DMS153 treated with DMSO at 0.1 percent for 48 hours (cell line): ENCODE measurements around the gene DYNLT4.
"Not testable (repeated sequence)": the region's sequence is repeated elsewhere in the genome, so short reads cannot be mapped to it uniquely, and the experiment has no call there.

Source experiments
- DNase-seq: peaks from one replicate; lab custom pipeline; 2025; ENCODE audit not compliant: unreplicated experiment; lab: John Stamatoyannopoulos, UW

Gene DYNLT4

GRCh38 chr1:44766421-44766820 is 40.7 kb downstream of the DYNLT4 start:
- DNase-seq, result not testable (repeated sequence)

- DNase-seq, result no peak
Observed at GRCh38 chr1:44760876-44761275, 46.3 kb downstream of the DYNLT4 start.

- DNase-seq, result no peak
Observed at GRCh38 chr1:44759077-44759476, 48.1 kb downstream of the DYNLT4 start.

- DNase-seq, result no peak
Observed at GRCh38 chr1:44757420-44757819, 49.7 kb downstream of the DYNLT4 start.
